Measurements from ENCODE around the gene C12orf57. TPM values are rescaled to one million over a fixed set of nuclear protein-coding genes. Genes with fewer than 3 reads are reported as not detected.
A peak's percentile ranks its signal among the peaks of the same experiment; 100 is the strongest.

C12orf57 gene
- total and polyA plus RNA-seq, 2 experiments from 2014 or later = 208 to 260 TPM

DNA sequence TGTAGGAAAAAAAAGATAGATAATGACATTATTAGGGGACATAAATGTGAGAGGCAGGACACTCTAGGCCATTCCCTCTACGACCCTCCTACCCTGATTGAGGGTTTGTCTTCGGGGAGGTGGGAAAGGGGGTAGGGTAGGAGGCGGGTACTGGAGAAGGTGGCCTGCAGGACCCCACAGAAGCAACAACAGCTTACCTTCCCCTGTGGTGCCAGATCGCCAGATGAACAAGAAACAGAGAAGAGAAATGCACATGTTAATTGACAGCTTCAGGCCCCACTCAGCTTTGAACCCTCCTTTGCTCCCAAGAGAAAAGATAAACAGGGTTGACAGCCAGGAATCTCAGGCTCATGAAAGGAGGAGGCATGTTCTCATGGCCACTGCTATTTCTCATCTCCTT is 21.9 kb downstream of the C12orf57 start:
- no peak overlapping the region for H3K4me3 ChIP-seq
- TF ChIP-seq, protein P1, sequence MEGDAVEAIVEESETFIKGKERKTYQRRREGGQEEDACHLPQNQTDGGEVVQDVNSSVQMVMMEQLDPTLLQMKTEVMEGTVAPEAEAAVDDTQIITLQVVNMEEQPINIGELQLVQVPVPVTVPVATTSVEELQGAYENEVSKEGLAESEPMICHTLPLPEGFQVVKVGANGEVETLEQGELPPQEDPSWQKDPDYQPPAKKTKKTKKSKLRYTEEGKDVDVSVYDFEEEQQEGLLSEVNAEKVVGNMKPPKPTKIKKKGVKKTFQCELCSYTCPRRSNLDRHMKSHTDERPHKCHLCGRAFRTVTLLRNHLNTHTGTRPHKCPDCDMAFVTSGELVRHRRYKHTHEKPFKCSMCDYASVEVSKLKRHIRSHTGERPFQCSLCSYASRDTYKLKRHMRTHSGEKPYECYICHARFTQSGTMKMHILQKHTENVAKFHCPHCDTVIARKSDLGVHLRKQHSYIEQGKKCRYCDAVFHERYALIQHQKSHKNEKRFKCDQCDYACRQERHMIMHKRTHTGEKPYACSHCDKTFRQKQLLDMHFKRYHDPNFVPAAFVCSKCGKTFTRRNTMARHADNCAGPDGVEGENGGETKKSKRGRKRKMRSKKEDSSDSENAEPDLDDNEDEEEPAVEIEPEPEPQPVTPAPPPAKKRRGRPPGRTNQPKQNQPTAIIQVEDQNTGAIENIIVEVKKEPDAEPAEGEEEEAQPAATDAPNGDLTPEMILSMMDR (IDR thresholded peaks at IDR 0.05; ENCODE audit: low read depth, low read length) = no peak
- peaks cover 20% of the 10 kb centered on the region for H3K4me1 ChIP-seq (ENCODE audit: low read depth)
- no peaks in the 10 kb centered on the region for H3K9me3 ChIP-seq (ENCODE audit: low read depth)
- H3K36me3 ChIP-seq = peaks cover 39% of the 10 kb centered on the region
- no peaks in the 10 kb centered on the region for H3K27me3 ChIP-seq
- no peak for DNase-seq (ENCODE audit: low read depth in 1 of 2, low spot score in 1 of 2)
- peak overlapping the region; percentile 10 for H3K27ac ChIP-seq

GRCh38 chr12:6966351-6966750 is 22.5 kb downstream of the C12orf57 start:
- peaks cover 39% of the 10 kb centered on the region for H3K36me3 ChIP-seq
- H3K27ac ChIP-seq = no peak overlapping the region
- no peak for DNase-seq (ENCODE audit: low read depth in 1 of 2, low spot score in 1 of 2)
- H3K9me3 ChIP-seq (ENCODE audit: low read depth) = no peaks in the 10 kb centered on the region
- no peak overlapping the region for H3K4me3 ChIP-seq
- H3K4me1 ChIP-seq (ENCODE audit: low read depth) = peaks cover 20% of the 10 kb centered on the region
- TF ChIP-seq, protein P1 (IDR thresholded peaks at IDR 0.05; ENCODE audit: low read depth, low read length) = no peak
- H3K27me3 ChIP-seq = no peaks in the 10 kb centered on the region

GRCh38 chr12:6967651-6968100 is 23.9 kb downstream of the C12orf57 start:
- TF ChIP-seq, protein P1 (IDR thresholded peaks at IDR 0.05; ENCODE audit: low read depth, low read length) = no peak
- H3K27ac ChIP-seq = no peak overlapping the region
- H3K36me3 ChIP-seq = peaks cover 39% of the 10 kb centered on the region
- no peaks in the 10 kb centered on the region for H3K9me3 ChIP-seq (ENCODE audit: low read depth)
- no peak overlapping the region for H3K4me3 ChIP-seq
- H3K27me3 ChIP-seq = no peaks in the 10 kb centered on the region
- H3K4me1 ChIP-seq (ENCODE audit: low read depth) = peaks cover 16% of the 10 kb centered on the region
- no peak for DNase-seq (ENCODE audit: low read depth in 1 of 2, low spot score in 1 of 2)

- Histone ChIP-seq H3K4me3 (no peak overlapping the region), H3K36me3 (peaks cover 39% of the 10 kb centered on the region), H3K27me3 (no peaks in the 10 kb centered on the region), H3K4me1 (ENCODE audit: low read depth) (peaks cover 16% of the 10 kb centered on the region), H3K9me3 (ENCODE audit: low read depth) (no peaks in the 10 kb centered on the region), H3K27ac (no peak overlapping the region)
- TF ChIP-seq, protein P1 (IDR thresholded peaks at IDR 0.05; ENCODE audit: low read depth, low read length) = no peak
- DNase-seq (ENCODE audit: low read depth in 1 of 2, low spot score in 1 of 2) = no peak
Observed at GRCh38 chr12:6968426-6968825, 24.6 kb downstream of the C12orf57 start.

DNA sequence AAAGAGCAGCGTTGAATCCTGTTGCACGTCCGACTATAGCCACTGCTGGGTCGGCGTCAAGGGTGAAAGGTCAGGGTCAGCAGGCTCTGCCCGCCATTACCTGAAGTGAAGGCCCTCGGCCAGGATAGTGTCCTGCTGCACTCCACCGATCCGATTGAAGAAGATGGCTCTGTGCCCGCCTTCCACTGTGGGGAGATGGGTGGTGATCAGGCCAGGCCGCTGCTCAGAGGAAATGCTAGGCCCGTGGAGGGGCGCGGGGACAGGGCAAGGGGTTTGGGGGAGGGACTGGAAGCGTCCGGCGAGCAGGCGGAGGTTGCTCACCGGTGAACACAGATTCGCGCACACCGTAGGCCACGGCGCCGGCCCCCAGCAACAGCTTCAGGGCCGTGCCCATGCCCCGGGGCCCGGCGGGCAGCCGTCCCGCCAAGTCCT is 26.3 kb downstream of the C12orf57 start:
- H3K4me3 ChIP-seq = peak overlapping the region; percentile 86
- H3K36me3 ChIP-seq = peaks cover 49% of the 10 kb centered on the region
- H3K9me3 ChIP-seq (ENCODE audit: low read depth) = no peaks in the 10 kb centered on the region
- TF ChIP-seq, protein P1 (IDR thresholded peaks at IDR 0.05; ENCODE audit: low read depth, low read length) = no peak
- peak overlapping the region; percentile 91 for H3K27ac ChIP-seq
- peaks cover 13% of the 10 kb centered on the region for H3K4me1 ChIP-seq (ENCODE audit: low read depth)
- DNase-seq (ENCODE audit: low read depth in 1 of 2, low spot score in 1 of 2) = no peak
- H3K27me3 ChIP-seq = no peaks in the 10 kb centered on the region
